Measurements from ENCODE around the gene KRT4. TPM values are rescaled to one million over a fixed set of nuclear protein-coding genes. Genes with fewer than 3 reads are reported as not detected.

KRT4 gene
- total RNA-seq, 1 experiment from 2014 or later: not detected

DNA sequence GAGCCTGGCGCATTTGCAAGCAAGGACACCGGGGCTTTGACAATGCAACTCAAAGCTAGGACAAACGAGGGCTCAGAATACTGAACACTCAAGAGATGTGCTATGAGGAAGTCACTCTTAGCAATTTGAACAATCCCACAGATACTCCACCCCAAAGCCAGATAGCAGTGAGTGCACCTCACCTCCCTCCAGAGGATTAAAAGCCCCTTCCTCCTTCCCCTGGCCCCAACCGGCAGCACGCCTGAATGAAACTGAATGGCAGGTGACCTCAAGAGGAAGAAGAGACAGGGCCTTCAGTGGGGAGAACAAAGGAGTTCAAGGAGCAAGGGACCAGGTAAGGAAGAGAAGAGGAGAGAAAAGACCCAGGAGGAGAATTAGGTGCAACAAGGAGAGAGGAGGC is 36.8 kb upstream of the KRT4 start:
- H2AK5ac ChIP-seq (ENCODE audit: insufficient read length, low read length): no peak overlapping the region
- Mint-ChIP-seq H3K36me3 (ENCODE audit: insufficient read depth in 1 of 3, low read depth in 3 of 3) (no peaks in the 10 kb centered on the region), H3K4me3 (no peak overlapping the region), H3K9me3 (no peaks in the 10 kb centered on the region), H3K27me3 (ENCODE audit: low read depth) (peaks cover 24% of the 10 kb centered on the region), H3K27ac (no peak overlapping the region), H3K4me1 (peaks cover 0 to 4% of the 10 kb centered on the region in 2 experiments; a peak in 1 of 4 replicates)
- H3K4ac ChIP-seq (ENCODE audit: low read depth, low read length): no peak overlapping the region
- no peaks in the 10 kb centered on the region for H3K27me3 ChIP-seq (ENCODE audit: insufficient read depth, low read length)
- H3K79me1 ChIP-seq (ENCODE audit: insufficient read depth, low read depth, low read length, poor library complexity, severe bottlenecking): no peaks in the 10 kb centered on the region
- no peak overlapping the region for H2BK5ac ChIP-seq (ENCODE audit: insufficient read length, low read length)
- TF ChIP-seq, protein P1, sequence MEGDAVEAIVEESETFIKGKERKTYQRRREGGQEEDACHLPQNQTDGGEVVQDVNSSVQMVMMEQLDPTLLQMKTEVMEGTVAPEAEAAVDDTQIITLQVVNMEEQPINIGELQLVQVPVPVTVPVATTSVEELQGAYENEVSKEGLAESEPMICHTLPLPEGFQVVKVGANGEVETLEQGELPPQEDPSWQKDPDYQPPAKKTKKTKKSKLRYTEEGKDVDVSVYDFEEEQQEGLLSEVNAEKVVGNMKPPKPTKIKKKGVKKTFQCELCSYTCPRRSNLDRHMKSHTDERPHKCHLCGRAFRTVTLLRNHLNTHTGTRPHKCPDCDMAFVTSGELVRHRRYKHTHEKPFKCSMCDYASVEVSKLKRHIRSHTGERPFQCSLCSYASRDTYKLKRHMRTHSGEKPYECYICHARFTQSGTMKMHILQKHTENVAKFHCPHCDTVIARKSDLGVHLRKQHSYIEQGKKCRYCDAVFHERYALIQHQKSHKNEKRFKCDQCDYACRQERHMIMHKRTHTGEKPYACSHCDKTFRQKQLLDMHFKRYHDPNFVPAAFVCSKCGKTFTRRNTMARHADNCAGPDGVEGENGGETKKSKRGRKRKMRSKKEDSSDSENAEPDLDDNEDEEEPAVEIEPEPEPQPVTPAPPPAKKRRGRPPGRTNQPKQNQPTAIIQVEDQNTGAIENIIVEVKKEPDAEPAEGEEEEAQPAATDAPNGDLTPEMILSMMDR (conservative IDR thresholded peaks at IDR 0.05): no peak
- no peak overlapping the region for H2BK120ac ChIP-seq (ENCODE audit: low read depth, low read length, poor library complexity, severe bottlenecking)
- H3K18ac ChIP-seq (ENCODE audit: insufficient read length, low read depth, low read length): no peak overlapping the region
- H4K5ac ChIP-seq (ENCODE audit: insufficient read length, low read depth, low read length): no peak overlapping the region
- no peak overlapping the region for H2AFZ ChIP-seq (ENCODE audit: low read length)
- no peaks in the 10 kb centered on the region for H3K79me2 ChIP-seq (ENCODE audit: insufficient read depth, low read length)
- no peak overlapping the region for H3K9ac ChIP-seq (ENCODE audit: extremely low read depth, insufficient read length, low read length)
- no peaks in the 10 kb centered on the region for H4K20me1 ChIP-seq (ENCODE audit: control insufficient read depth, insufficient read depth, insufficient read length)
- no peak overlapping the region for H3K23ac ChIP-seq (ENCODE audit: insufficient read length, low read depth, low read length)
- DNase-seq: no peak
- no peaks in the 10 kb centered on the region for H3K23me2 ChIP-seq (ENCODE audit: insufficient read length, low read depth, low read length, poor library complexity, severe bottlenecking)
- H2BK15ac ChIP-seq (ENCODE audit: low read depth, low read length): no peak overlapping the region
- no CpG with 5 or more reads among the region's 5 CpGs for WGBS (ENCODE audit: extremely low coverage, insufficient read length, low lambda C conversion rate)
- no peak overlapping the region for H3K14ac ChIP-seq (ENCODE audit: insufficient read depth, low read length)
- H3K4me1 ChIP-seq (ENCODE audit: insufficient read depth, low read length): no peaks in the 10 kb centered on the region
- no peak overlapping the region for H2BK20ac ChIP-seq (ENCODE audit: low read depth, low read length, poor library complexity, severe bottlenecking)
- no peak overlapping the region for H3T11ph ChIP-seq (ENCODE audit: low read length)
- H3K56ac ChIP-seq (ENCODE audit: insufficient read length, low read depth, low read length): no peak overlapping the region
- H3K4me2 ChIP-seq (ENCODE audit: insufficient read depth, insufficient read length, low read length): no peak overlapping the region
- no peak overlapping the region for H2BK12ac ChIP-seq (ENCODE audit: insufficient read length, low read depth, low read length)
- H4K8ac ChIP-seq (replicated peaks; ENCODE audit: insufficient read length, low read depth, low read length): no peak overlapping the region
- H3K27ac ChIP-seq (ENCODE audit: insufficient read length, low read depth, low read length): no peak overlapping the region
- H4K91ac ChIP-seq (ENCODE audit: insufficient read length, low read depth, low read length): no peak overlapping the region
- H3K9me3 ChIP-seq (ENCODE audit: control insufficient read depth, low read depth, low read length): no peaks in the 10 kb centered on the region

All from H9 (cell line).